GOT3 (cell line): ENCODE data around the gene CDH13.

ENCODE experiments used
- DNase-seq: peaks from one replicate; lab custom pipeline; 2025; ENCODE audit warnings: mixed read lengths; lab: John Stamatoyannopoulos, UW

Gene CDH13

DNA sequence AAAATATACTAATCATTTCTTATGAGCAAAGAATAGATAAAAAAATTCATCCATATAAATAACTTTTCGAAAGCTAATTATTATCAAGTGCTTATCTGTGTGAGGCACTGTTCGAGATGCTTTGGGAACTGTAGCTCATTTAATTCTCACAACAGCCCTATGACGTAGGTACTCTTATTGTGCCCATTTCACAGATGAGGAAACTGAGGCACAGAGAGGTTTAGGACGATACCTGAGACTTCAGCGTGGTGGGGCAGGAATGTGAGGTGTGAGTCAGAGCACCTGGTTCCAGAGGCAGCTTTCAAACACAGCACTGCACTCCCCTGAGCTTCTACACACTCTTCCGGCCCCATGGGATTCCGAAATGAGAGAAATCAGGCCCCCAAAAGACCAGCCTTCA lies 995.2 kb downstream of the CDH13 start:
- no peak for DNase-seq

DNA sequence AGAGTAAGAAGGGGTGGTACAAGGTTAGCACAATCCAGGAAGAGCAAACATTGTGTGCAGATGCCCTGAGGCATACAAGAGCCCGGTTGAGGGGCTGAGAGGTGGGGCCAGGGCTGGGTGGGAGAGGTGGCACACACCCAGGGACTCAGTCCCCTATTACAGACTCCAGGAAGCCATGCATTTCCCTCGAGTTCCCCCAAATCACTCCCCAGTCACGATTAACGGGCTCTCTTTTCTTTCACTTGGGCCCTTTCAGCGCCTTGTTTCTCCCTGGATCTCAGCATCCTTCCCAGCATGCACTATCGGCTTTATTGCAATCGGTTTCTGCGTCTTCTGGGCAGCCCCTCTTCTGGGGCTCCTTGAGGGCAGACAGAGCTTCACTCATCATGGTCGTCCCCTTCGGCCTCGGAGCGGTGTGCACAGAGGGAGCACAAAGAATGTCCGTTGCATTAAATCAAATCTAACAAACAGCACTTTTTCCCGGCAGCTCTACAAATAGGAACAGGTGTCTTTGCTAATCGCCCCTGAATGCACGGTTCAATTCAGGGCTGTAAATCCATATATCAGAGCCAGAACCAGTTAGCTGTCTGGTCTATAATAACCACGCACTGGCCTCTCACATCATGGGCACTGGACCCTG lies 996.4 kb downstream of the CDH13 start:
- DNase-seq = no peak

DNA sequence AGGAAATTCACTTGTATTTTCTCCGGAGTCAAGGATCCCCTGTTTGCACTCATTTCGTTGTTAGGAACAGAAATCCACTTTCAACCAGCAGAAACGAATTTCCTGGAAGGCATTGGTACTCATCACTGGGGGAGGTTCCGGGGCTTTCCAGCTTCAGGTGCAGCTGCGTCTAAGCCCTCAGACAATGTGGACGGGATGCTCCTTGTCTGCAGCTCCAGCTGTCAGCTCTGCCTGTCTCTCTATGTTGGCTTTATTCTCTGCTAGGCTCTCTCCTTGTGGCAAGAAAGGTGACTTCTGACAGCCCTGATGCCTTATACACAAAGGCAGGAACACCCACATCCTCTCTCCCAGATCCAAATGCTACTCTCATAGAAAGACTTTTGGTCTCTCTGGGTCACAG lies 997.1 kb downstream of the CDH13 start:
- no peak for DNase-seq

DNA sequence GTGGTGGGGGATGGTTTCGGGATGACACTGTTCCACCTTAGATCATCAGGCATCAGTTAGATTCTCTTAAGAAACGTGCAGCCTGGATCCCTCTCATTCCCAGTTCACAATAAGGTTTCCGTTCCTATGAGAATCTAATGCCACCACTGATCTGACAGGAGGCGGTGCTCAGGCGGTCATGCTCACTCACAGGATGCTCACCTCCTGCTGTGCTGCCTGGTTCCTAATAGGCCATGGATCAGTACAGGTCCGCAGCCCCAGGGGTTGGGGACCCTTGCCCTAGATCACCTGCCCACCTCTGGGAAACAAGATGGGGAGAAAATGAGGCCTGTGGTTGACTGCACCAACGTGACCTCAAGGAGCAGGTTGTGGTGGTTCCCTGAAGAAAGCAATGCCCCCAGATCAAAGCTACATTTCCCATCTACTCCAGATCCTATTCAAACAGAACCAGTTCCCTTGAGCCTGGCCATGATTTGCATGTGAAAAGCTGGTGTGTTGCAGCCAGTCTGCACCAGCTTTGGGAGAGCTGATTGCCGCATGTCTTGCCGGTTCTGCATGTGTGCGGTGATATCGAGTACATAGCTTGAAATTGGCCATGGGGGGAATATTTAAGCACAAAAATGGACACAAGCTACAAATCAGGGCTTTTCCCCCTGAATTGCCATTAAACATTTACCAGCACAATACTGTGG lies 997.8 kb downstream of the CDH13 start:
- DNase-seq = no peak

DNA sequence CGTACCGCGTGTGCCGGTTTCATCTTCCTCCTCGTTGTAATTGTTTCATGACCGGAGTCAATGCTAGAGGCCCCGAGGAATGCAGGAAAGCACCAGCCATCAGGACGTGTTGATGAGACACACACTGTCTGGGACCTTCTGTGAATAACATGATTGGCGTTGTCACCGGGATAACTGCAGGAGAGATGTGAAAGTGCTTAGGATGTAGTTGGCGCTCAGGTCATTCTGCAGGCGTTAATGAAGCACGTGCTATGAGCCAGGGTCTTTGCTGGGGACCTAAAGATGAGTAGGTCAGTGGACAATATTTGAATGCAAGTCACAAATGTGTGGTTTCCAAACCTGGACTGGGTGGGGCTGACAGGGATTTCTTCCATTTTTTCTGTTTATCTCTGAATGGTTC lies 999.4 kb downstream of the CDH13 start:
- DNase-seq = no peak

DNA sequence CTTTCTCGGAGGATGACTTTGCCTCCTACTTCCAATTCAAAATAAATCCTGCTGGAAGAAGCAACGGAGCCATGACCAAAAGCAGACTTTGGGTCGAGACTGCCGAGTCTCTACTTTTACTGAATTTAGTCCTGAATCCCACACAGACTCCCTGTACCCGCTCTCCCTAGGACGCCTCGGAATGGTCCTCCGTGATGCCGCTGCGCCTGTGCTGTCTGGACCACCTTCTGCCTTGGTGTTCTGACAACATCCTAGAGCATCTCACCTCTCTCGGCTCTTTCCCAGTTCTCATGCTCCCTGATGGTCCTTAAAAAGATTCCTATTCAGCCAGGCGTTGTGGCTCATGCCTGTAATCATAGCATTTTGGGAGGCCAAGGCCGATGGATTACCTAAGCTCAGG lies 999.9 kb downstream of the CDH13 start:
- no peak for DNase-seq

DNA sequence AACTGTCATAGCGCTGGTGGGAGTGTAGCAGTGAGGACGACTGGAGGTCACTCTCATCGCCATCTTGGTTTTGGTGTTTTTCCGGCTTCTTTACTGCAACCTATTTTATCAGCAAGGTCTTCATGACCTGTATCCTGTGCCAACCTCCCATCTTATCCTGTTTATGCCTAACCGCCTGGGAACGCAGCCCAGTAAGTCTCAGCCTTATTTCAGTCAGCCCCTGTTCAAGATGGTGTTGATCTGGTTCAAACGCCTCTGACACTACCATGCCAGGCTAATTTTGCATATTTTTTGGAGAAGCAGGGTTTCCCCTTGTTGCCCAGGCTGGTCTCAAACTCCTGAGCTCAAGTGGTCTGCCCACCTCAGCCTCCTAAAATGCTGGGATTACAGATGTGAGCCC lies 1001.2 kb downstream of the CDH13 start:
- DNase-seq = no peak

DNA sequence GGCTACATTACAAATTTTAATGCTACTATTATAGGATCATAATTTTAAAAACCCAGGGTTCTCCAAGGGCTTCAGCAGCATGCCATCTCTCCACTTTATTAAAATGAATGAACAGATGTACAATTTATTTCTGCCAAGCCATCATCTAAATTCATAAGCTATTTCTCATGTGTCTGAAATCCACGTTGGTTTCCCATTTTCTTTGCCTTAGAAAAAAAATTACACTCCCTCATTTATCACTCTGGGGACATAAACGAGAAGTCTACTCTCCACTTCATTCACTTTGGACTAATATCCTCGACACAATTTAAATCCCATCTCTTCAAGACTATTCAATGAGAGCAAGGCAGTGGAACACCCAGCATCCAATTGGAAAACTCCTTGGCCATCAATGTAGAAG lies 1002.7 kb downstream of the CDH13 start:
- no peak for DNase-seq

DNA sequence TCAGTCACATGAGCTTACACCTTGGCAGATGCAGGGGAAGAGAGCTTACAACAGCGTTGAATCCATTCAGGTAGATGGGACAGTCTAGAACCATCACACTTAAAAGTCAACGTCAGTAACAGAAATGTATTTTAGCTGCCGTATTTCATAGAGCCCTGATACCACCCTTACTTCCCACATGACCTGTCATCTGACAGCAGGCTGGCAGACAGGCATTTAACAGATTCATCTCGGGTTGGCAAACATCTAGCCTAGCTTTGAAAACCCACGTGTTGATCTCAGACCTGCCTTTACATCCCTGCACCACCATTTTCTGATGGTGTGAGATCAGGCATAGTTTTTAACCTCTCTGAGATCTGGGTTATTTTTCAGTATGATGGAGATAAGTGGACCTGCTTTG lies 1003.1 kb downstream of the CDH13 start:
- no peak for DNase-seq

DNA sequence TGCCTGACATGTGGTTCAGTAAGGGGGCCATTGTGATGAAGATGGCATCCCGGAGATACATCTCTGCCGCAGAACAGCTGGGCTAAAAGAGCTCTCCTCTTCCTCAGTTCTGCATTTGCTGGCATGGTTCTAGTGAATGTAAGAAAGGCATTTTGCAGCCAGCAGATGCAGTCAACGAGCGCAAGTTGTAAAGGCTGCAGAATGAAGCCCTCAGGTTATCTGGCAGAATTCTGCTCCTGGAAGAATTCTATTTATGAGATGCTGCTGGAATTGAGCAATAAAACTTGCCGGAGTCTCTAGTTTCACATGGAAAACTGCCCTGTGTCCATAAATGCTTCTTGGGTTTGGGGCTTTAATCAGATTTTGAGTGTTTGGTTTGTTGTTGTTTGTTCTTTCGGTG lies 1004.2 kb downstream of the CDH13 start:
- DNase-seq = no peak

DNA sequence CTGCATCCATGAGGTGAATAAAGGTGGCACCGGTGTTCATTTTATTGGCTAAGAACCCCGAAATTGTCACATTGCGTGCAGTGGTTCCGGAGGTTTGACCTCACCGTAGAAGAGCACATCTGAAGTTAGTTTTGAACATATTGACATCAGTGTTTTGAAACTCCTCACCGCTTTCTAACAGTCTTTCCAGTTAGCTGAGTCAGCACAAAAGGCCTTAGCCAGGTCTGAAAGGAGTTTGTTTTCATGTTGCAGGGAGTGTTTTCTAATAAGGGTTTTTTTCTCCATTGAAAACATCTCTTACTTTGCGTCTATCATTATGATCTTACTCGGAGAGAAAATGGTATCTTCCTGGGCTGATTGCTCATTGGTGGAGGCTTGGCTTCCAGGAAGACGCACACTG lies 1006.5 kb downstream of the CDH13 start:
- DNase-seq = no peak

DNA sequence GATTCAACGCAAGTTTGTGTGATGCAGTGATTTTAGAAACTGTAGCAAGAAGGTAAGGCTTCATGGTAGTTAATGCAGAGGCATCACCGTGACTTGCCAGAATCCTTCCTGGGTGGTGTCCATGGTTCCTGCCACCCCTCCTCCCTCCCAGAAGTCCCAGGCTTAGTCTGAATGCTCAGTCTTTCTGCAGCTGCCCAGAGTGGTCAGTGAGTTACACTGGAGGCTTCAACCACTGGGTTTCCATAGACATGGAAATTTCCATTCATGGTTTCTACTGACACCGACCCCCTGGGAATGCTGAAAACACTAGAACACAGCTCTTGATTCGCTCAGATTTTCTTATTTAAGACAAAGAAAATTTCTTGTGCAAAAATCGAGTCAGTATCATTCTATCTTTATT lies 1021.6 kb downstream of the CDH13 start:
- no peak for DNase-seq

DNA sequence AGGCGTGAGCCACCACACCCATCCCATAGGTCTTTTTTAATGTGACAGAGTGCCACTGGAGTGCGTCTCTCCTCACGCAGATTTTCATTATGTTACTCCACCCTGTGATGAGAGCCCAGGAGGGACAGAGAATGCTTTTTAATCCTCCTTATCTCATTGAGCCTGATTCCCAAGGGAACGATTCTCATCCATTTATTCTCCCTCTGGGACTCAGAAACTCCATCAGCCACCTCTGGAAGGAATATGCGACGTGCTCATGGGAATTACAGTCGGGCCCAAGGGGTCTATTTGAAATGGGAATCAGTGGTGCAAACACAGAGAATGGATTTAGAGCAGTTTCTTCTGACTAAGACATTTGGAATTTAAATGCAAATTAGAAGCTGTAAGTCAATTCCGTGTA lies 1025.1 kb downstream of the CDH13 start:
- no peak for DNase-seq

DNA sequence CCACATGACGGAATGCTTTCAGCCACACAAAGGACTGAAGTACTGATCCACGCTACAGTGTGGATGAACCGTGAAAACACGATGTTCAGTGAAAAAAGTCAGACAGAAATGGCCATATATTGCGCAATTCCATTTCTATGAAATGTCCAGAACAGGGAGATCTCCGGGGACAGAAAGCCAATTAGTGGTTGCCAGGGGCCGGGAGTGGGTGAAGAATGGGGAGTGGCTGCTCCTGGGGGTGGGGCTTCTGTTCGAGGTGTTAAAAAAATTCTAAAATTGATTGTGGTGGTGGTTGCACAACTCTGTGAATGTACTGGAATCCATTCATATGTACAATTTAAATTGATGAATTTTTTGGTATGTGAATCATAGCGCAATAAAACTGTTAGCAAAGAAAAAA lies 1026.2 kb downstream of the CDH13 start:
- DNase-seq = no peak

DNA sequence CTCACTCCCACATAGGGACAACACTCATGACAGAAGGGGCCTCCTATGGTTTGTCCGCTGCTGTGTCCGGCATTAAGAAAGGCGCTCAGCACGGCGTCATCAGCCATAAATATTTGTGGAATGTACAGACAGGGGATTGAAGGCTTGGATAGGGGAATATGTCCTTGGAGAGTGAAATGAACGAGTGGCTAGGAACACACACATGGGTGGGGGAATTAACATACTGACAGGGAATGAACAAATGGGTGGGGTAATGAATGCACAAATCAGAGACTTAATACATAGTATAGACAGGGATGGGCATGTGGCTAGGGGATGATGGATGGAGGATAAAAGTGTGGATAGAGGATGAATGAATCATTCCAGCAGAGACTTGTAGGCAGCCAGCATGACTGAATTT lies 1027.0 kb downstream of the CDH13 start:
- no peak for DNase-seq

DNA sequence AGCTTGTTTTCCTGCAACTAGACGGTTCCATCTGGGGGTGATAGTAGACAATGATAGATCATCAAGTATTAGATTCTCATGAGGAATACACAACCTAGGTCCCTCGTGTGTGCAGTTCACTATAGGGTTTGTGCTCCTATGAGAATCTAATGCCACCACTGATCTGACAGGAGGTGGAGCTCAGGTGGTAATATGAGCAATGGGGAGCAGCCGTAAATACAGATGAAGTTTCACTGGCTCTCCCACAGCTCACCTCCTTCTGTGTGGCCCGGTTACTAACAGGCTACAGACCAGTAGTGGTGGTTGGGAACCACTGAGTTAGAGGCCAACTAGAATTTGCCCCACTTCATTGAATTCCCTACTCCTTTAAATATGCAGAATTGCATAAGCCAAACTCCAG lies 1033.5 kb downstream of the CDH13 start:
- no peak for DNase-seq

DNA sequence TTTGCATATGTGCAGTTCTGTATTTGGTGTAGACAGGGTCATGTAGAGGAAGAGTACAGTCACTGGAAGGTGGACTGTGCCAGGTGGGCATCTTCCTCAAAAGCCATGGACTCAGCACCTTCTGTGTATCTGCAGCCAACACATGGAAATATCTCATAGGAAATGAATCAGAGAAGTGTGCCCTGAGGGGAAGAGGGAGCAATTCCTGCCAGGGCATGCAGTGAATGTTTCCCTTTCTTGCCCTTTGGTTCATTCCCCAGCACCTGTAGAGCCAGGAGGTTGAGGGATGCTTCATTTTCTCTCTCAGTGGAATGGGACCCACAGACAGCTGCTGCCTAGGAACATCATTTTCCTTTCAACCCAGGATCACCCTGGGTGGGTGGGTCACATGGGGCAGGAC lies 1034.9 kb downstream of the CDH13 start:
- DNase-seq = no peak

DNA sequence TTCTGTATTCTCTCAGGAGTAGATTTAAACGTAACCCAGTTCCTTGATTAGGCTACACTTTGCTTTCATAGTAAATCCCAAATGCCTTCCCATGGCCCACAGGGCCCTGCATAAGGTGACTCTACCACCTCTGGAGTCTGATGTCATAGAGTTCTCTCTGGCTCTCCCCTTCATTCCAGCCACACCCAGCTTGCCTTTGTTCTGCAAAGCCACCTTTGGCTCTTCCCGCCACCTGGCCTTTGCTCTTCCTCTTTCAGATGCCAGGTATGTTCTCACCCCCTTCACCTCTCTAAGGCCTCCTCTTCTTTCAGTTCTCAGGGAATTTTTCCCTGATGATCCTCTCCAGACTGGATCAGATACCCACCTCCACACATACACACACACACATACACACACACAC lies 1039.7 kb downstream of the CDH13 start:
- no peak for DNase-seq

DNA sequence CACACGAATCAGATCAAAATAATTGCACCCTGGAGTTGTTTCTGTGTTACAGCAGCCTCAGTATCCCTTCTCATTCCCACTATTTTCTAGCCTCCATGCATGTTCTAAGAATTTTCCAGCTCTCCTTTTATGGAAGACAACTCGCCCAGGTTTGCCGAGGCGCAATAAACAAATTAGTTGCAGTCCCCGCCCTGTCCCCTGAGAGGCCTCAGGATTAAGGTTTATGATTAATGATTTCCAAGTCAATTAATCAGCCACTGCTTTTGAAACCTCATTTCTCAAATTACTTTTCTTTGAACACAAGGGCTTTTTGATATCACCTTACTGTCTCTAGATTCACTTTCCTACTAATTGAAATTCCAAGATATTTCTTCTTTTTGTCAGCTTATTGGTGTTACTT lies 1042.7 kb downstream of the CDH13 start:
- no peak for DNase-seq

DNA sequence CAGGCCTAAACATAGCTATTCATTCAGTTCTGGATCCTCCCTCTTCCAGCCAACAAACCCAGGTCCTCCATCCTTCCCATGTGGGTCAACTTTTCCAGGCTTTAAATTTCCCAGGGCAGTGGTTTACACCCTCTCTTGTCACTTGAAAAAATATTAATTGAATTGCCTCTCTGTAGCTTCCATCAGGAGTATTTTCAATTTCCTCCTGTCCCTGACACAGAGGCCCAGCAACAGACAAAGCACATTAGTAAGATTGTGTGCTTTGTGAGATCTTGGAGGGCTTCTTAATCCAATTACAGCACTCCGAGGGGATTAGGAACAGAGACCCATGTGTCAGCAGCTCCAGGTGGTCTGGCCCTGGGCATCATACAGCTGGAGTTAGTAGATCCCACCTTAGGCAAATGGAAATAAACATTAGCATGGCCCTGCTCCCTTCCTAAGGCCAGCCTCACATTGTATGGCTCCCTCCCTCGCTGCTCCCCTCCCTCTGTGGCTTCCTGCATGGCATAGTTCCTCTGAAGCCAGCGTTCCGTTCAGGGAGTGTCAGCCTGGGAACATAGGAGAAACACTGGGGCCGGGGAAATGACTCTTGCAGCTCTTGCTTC lies 1048.3 kb downstream of the CDH13 start:
- no peak for DNase-seq

DNA sequence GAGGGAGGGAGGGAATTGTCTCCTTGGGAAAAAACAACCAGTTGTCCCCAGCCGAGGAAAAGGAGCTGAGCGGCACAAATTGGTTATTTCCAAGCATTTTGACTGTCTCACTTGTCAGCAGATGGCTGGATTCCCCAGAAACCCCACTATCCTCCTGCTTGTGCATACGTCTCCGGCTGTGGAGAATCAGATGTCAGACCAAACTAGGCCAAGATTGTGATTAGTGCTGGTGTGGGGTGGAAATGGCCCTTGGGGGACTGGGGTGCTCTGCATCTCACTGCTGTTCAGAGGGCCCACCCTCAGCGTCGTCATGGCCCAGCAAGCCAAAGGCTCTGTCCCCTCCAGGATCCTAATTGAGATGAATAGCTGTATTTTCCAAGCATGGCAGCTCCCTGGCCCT lies 1049.3 kb downstream of the CDH13 start:
- no peak for DNase-seq

DNA sequence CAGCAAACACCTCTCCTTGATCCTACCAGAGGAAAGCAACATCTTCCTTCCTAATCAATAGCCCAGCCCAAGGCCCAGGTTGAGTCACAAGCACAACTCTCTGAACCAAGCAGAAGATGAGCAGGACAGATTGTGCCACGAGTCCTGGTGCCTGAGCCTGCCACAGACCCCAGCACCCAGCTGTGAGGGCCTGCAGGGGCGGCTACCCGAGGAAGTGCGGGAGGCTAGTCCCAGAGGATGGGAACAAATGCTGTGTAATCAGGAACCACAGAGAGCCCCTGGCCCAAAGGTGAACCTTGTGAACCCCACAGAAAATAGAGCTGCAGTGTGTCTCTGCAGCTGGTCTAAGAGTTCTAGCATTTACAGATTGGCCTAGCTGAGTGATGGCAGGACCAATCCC lies 1054.2 kb downstream of the CDH13 start:
- no peak for DNase-seq

DNA sequence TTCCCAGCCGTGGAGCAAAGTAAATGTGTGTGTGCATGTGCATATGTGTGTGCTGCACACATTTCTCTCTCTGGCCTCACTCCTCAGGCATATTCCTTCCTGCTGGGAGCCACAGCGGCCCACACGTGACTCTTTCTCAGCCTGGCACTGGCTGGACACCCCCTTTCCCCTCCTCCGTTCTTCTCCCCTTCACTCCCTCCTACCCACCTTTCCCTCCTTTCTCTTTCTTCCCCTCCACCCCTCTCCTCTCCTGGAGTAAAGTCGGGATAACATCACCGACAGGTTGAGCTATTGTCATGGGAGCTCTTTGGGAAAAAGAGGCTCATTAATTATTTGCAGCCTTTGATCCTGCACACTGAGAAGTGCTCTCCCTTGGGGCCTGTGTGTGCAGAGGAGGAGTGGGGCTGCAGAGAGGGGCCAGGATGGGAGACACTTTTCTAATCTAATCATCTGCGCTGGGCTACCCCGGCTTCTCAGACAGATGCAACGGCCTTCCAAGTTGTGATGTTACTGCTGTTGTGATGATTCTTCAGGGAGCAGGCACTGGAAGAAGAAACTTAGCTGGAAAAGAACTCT lies 1054.7 kb downstream of the CDH13 start:
- DNase-seq = no peak
